Kidney capillary endothelial cell (primary cell): ENCODE data around the gene LRRFIP2.
"Not testable (repeated sequence)": the region's sequence is repeated elsewhere in the genome, so short reads cannot be mapped to it uniquely, and the experiment has no call there.

Experiments
- DNase-seq: peaks from one replicate; pipeline ENCODE4 v3.0.0-alpha.2; 2018; ENCODE audit warnings: low spot score

Gene LRRFIP2

DNA sequence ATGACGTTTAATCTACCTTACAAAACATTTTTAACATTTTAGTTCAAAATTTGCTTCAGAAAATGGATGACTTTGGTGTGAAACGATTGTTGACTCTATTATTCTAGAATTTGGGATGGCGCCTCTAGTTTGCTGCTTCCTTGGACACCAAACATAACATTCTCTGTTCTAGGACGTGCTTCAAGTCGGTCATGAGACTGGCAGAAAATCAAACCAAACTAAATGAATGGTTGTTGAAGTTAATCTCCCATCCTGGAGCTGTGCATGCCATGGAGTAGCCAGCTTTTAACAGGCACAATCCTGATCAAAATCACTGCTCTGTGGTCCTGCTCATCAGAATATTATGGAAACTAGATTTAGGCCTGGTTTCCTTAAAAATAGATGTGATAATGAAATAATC, 9.6 kb upstream of the LRRFIP2 start:
- no peak for DNase-seq

DNA sequence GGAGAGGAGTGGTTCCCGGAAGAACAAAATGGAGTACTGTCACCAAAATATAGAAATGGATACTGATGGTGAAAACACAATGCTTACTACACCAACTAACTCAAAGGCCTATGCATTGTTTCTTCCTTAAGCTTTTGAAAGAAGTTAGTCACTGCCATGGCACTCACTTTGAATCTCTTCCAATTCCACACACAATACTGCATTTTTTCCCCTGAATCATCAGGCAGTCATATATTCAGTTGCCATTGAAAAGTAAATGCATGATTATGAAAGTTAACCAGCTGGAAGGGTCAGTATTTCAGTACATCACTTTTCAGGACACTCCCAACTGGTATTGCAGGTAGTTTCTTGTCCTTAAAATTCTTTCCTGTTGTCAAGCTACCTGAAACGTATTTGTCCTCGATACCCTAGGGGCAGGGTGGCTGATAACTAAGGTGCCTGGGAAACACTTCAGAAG, 9.0 kb upstream of the LRRFIP2 start:
- peak; percentile 85 for DNase-seq

DNA sequence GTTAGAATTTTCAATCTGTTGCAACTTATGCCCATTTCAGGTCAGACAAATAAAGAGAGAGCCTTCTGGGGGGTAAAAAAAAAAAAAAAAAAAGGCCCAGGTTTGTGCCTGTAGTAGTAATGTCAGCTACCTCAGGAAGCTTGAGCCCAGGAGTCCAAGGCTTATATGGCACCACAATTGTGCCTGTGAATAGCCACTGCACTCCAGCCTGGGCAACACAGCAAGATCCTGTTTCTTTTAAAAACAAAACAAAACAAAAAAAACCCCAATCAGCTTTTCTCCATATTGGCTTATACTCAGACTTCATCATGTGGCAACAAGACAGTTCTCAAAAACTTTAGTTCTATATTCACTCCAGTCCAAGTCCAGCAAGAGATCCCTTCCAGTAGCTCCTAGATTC, 8.4 kb upstream of the LRRFIP2 start:
- DNase-seq = no peak

- no peak for DNase-seq
These were observed 7.4 kb upstream of the LRRFIP2 start for GRCh38 chr3:37181756-37182155.

- no peak for DNase-seq
These were observed 5.0 kb upstream of the LRRFIP2 start for GRCh38 chr3:37179144-37179967.

GRCh38 chr3:37173806-37174205, 576 bp downstream of the LRRFIP2 start:
- no peak for DNase-seq

- no peak for DNase-seq
These were observed 3.2 kb downstream of the LRRFIP2 start for GRCh38 chr3:37171144-37171543.

- no peak for DNase-seq
These were observed 3.9 kb downstream of the LRRFIP2 start for GRCh38 chr3:37170513-37170912.

DNA sequence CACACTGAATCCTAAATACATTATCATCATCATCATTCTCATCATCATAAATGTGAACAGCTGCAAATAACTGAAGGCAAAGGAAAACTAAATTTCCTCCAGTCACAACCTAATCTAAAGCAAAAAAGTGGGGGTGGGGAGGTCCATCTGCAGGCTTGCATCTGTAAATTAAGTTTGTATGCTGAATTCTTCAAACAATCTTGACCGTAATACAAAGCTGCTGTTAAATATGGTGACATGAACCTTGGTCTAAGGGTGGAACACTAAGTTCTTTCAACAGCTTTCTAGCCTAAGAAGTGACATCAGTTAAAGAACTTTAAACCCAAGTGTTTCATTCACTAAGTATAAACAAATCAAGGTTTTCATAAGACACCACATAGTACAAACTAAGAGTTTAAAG, 4.3 kb downstream of the LRRFIP2 start:
- no peak for DNase-seq

- DNase-seq = no peak
These were observed 5.5 kb downstream of the LRRFIP2 start for GRCh38 chr3:37168896-37169295.

DNA sequence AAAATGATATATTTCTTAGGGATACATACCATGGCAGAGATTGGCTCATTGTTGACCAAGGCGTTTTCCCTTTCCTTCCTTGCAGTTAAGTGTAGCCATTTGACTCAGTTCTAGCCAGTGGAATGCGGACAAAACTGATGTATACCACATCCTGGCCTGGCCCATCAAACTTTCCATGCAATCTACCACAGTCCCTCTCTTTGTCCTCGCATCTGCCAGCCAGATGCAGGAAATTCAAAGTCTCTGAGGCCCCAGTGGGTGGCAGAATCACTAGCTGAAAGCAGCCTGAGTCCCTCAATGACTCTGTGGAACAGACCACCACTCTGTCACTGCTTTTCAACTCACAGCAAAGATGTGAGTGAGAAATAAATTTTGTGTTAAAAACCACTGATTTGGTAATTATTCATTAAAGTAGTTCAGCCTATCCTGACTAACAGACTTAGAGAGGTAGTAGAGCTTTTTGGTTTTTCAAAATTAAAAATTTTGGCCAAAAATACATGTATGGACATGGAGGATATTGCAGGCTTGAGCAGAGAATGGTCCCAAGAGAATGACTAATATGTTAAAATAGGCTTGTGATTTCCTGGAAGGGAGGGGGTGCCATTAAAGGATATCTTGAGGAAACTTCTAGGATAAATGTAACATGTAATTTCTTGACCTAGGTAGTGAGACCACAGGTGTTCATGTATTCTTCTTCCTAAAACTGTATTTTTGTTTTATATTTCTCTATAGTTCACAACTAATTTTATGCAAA, 10.9 kb downstream of the LRRFIP2 start:
- no peak for DNase-seq

DNA sequence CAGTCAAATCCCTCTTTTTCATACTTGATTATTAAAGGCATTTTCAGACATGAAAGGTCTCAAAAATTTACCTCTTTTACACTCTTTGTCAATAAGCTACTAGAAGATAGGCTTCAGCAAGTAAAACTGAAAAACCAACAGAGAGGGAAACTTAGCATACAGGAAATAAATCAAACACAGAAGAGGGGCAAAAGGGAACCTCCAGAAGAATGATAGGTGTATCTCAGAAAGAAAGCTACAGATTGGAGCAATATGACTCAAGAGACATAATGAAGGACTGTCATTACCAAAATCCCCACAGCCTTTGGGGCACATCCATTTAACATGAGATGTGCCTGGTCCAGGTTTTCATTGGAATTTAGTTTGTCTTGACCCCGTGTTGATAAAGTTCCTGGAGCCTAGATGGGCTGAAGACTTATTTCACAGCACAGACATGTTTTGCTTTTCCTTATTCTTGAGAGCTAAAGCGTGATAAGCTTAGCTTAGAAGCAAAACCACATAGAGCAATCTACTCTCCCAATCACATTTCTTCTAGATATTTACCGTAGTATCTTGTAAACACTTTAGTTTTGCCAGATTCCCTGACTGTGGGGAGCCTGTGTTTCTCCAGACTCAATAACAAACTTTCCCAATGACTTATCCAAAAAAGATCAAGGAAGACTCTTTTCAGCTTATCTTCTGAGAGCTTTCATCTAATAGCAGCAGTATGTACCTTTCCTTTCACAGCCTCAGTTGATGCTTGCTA, 11.7 kb downstream of the LRRFIP2 start:
- DNase-seq = no peak

DNA sequence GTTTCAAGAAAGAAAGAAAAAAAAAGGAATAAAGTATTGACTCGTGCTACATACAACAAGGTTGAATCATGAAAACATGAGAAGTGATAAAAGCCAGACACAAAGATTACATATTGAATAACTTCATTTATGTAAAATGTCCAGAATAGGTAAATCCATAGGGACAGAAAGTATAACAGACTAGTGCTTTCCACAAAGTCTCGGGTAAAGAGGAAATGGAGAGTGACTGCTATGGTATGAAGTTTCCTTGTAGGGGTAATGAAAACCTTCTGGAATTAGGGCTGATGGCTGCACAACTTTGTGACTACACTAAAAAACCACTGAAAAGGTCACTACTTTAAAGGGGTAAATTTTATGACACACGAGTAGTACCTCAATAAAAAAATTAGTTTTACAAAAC, 13.0 kb downstream of the LRRFIP2 start:
- no peak for DNase-seq

DNA sequence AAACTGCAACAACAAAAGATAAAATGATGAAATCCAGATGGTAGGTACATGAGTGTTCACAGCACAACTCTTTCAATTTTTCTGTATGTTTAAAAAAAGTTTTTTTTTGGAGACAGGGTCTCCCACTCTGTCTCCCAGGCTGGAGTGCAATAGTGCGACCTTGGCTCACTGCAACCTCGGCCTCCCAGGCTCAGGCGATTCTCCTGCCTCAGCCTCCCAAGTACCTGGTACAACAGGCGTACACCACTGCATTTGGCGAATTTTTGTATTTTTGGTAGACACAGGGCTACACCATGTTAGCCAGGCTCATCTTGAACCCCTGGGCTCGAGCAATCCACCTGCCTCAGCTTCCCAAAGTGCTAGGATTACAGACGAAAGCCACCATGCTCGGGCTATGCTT, 18.6 kb downstream of the LRRFIP2 start:
- no peak for DNase-seq

DNA sequence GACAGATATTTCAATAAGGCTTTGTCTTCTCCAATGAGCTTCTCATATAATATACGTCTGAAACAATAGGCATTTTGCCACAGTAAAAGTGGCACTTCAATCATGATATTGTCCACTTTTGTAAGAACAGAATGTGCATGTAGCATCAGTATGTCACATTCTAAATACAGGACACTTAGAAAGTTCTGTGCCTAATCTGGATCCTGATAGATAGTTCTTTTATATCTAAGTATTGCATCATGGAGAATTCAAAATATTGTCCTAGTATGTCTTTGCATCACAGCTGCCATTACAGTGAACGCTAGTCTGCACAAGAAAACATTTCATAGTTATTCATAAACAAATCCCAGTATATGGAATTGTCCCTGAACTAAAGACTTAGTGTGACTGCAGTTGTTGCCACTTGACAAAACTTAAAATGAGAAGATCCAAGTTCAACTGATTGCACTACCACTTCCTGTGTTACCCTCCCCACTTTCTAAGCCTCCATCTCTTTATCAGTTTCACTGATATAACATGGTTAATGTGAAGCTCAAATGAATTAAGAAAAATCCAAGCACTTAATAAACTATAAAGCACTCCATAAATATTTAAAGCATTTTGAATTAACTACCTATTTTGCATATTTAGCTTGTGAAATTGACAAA, 19.6 kb downstream of the LRRFIP2 start:
- no peak for DNase-seq

DNA sequence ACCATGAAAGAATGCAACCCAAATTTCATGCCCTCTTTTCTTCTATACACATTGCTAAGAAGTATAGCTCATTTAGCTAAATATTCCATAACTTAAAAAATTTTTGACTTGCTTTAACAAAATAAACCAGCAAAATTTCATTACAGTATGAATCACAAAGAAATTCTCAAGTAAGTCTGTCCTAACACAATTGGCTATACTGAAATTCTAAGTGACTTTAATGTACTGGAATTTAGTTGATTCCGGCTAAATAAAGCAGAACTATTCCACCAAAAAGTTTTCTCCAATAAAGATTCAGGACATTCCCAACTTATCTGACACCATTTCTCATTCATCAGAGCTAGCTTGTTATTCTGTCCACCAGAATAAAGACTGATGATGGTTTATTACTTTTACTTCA, 23.8 kb downstream of the LRRFIP2 start:
- no peak for DNase-seq

GRCh38 chr3:37149257-37149656, 25.1 kb downstream of the LRRFIP2 start:
- DNase-seq = no peak

DNA sequence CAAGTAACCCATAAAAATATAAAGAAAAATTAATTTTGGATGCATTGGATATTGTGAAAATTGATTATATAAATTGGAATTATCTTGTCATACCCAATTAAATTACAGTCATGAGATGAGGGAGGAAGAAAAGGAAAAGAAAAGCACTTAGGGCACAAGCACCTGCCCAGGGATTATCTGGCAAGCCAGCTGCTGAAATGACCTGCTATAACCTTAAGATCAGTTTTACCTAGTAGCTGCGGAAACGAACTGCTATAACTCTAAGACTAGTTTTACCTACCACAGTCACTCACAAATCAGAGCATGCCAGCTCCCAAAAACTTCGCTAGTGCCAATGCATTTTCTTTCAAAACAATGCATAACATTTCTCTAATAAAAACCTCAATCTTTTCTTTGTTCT, 26.2 kb downstream of the LRRFIP2 start:
- DNase-seq = no peak

- DNase-seq = no peak
These were observed 26.7 kb downstream of the LRRFIP2 start for GRCh38 chr3:37147666-37148065.

DNA sequence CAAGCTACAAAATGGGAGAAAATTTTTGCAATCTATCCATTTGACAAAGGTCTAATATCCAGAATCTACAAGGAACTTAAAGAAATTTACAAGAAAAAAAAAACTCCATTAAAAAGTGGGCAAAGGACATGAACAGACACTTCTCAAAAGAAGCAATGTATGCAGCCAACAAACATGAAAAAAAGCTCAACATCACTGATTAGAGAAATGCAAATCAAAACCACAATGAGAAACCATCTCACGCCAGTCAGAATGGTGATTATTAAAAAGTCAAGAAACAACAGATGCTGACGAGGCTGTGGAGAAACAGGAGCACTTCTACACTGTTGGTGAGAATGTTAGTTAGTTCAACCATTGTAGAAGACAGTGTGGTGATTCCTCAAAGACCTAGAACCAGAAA, 27.5 kb downstream of the LRRFIP2 start:
- not testable (repeated sequence) for DNase-seq

- no peak for DNase-seq
These were observed 28.8 kb downstream of the LRRFIP2 start for GRCh38 chr3:37145611-37146010.

- no peak for DNase-seq
These were observed 29.6 kb downstream of the LRRFIP2 start for GRCh38 chr3:37144806-37145205.
